Stomach (tissue), 9 donors: Measurements from ENCODE around the gene TXNL1. TPM values are rescaled to one million over a fixed set of nuclear protein-coding genes. Genes with fewer than 3 reads are reported as not detected.
A peak's percentile ranks its signal among the peaks of the same experiment; 100 is the strongest.

Experiments used
- DNase-seq, 2 donors: peaks; one replicate each; pipeline versions ENCODE4 v3.0.0 to v3.0.0-alpha.2; 2013 to 2019
- H3K27ac ChIP-seq, 5 donors: fragments of 200-600 bp in 4 of 5; sonication (generic) in 4 of 5; one replicate each; pipeline ENCODE4 v1.5.1; 2013 to 2019; ENCODE audit warnings: mild to moderate bottlenecking in 1 of 5, moderate library complexity in 1 of 5
- H3K27me3 ChIP-seq, 3 donors: fragments of 200-600 bp; sonication (generic); one replicate each; pipeline ENCODE4 v1.5.1; 2017 to 2019; ENCODE audit warnings: mixed run types in 1 of 3
- H3K36me3 ChIP-seq, 4 donors: fragments of 200-600 bp; sonication (generic); 1 replicate in 3 of 4; 2 replicates in 1 of 4; pipeline ENCODE4 v1.5.1; 2016 to 2019
- H3K4me1 ChIP-seq, 4 donors: fragments of 200-600 bp; sonication (generic); one replicate each; pipeline ENCODE4 v1.5.1; 2016 to 2019
- H3K4me3 ChIP-seq, 4 donors: fragments of 200-600 bp; sonication (generic) in 3 of 4; one replicate each; pipeline ENCODE4 v1.5.1; 2016 to 2019; ENCODE audit warnings: mild to moderate bottlenecking in 1 of 4
- H3K9me3 ChIP-seq, 4 donors: fragments of 200-600 bp; sonication (generic); one replicate each; pipeline ENCODE4 v1.5.1; 2016 to 2019
- CTCF ChIP-seq, 7 experiments: fragments of 450-650 bp in 4 of 7; fragments of 200-600 bp in 3 of 7; sonication (generic) in 3 of 7; IDR thresholded peaks; one replicate each; pipeline ENCODE4 v1.5.1; 2016 to 2019; ENCODE audit warnings: antibody characterized with exemption in 7 of 7, control low read depth in 2 of 7, mild to moderate bottlenecking in 1 of 7
- EP300 ChIP-seq: sonication (generic); formaldehyde crosslinking; IDR thresholded peaks from one replicate; pipeline ENCODE4 v1.6.1; 2017; ENCODE audit warnings: antibody characterized with exemption
- POLR2A ChIP-seq, 4 donors: fragments of 450-650 bp; IDR thresholded peaks; one replicate each; pipeline ENCODE4 v1.6.1; 2016; ENCODE audit warnings: antibody characterized with exemption in 4 of 4, control low read depth in 2 of 4, mild to moderate bottlenecking in 1 of 4, moderate library complexity in 1 of 4
- POLR2AphosphoS5 ChIP-seq, 3 donors: sonication (generic); formaldehyde crosslinking; IDR thresholded peaks; one replicate each; pipeline ENCODE4 v1.6.1; 2016; ENCODE audit warnings: antibody characterized with exemption in 3 of 3
- WGBS, 5 donors: extraction: QIAGEN DNeasy Blood & Tissue Kit in 3 of 5; methylation state at CpG; one replicate each; pipeline versions ENCODE4 v1.1.5 to v1.1.7; 2013 to 2018; 5-methylcytosine and 5-hydroxymethylcytosine counted together
- intact Hi-C: fragments of 100-400 bp; cut with DNase I; formaldehyde crosslinking; loops from one replicate; pipeline ENCODE4 v1.15.1; 2023; ENCODE audit warnings: low total_unique reads
- polyA plus RNA-seq, 3 donors: library from polyadenylated mRNA; stranded (reverse); fragments of 200-250 nt; gene quantifications; one replicate each; pipeline ENCODE4 v1.2.3, GENCODE V29; 2013
- total RNA-seq, 5 donors: library from RNA; depleted of rRNA; stranded (reverse); fragments of >200 nt; gene quantifications; one replicate each; pipeline versions ENCODE4 v1.1.0 to v1.2.3, GENCODE V29; 2014 to 2016
- donor health status: healthy with polysubstance abuse.
- donor health status: Bipolar disorder and iron deficiency.
- donor health status: healthy.

TXNL1 gene
- total and polyA plus RNA-seq, 8 donors = 2.6 to 87.1 (median 41.4) TPM

DNA sequence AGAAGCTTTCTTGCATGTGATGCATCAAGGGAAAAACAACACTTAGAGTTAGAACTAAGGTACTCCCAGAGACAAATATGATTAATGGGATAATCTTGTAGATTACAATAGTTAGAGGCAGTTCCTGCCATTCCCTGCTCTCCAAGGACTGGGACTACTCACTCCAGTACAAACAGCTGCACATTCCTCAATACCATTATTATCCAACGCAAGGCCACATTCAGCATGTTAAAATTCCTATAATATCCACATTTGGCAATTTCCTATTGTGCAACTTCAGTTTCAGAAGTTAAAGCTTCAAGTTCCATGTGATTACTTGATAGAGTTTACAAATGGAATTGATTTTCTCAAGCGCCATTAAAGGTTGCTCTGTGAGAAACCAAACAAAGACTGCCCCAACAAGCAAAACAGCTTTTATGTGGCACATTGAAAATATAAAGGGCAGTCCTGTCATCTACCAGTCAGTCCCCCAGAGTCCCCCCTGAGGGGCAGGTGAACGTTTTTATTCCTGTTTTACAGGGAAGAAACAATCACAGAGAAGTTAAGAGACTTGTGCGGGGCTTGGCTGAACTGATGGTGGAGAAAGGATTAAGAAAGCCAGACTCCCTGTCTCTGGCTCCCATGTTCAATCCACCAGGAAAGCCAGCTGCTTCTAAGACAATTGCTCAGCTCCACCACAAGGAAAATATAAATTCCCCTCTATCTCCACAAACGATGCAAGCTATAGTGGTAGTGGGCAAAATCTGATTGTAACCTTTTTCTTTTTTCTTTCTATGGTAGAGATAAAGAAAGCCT is 72.6 kb downstream of the TXNL1 start:
- DNase-seq = peak in 1 of 2 donors; percentile 56
- Histone ChIP-seq H3K27ac (no peak overlapping the region), H3K4me1 (peaks cover 0 to 5% (median 1%) of the 10 kb centered on the region in 4 donors), H3K27me3 (no peaks in the 10 kb centered on the region), H3K9me3 (no peaks in the 10 kb centered on the region), H3K36me3 (no peaks in the 10 kb centered on the region), H3K4me3 (no peak overlapping the region)
- no peak for TF ChIP-seq POLR2A (IDR thresholded peaks at IDR 0.05)
- WGBS, 5 donors = 35 to 50% (median 43%) methylated on average over 5 of the region's 5 CpGs
- intact Hi-C loops = no loop called here

GRCh38 chr18:56565046-56565445 is 73.3 kb downstream of the TXNL1 start:
- no peak overlapping the region for H3K4me3 ChIP-seq
- peaks cover 0 to 5% (median 0%) of the 10 kb centered on the region in 4 donors for H3K4me1 ChIP-seq
- no peak overlapping the region for H3K27ac ChIP-seq
- 69 to 86% (median 83%) methylated on average over 6 of the region's 6 CpGs for WGBS, 5 donors
- H3K9me3 ChIP-seq = no peaks in the 10 kb centered on the region
- intact Hi-C loops = no loop called here
- H3K27me3 ChIP-seq = no peaks in the 10 kb centered on the region
- peak in 1 of 2 donors; percentile 25 for DNase-seq
- TF ChIP-seq POLR2AphosphoS5 (IDR thresholded peaks at IDR 0.05) = no peak
- TF ChIP-seq CTCF (IDR thresholded peaks at IDR 0.05) = no peak
- TF ChIP-seq EP300 = no peak
- TF ChIP-seq POLR2A (IDR thresholded peaks at IDR 0.05) = no peak
- no peaks in the 10 kb centered on the region for H3K36me3 ChIP-seq

DNA sequence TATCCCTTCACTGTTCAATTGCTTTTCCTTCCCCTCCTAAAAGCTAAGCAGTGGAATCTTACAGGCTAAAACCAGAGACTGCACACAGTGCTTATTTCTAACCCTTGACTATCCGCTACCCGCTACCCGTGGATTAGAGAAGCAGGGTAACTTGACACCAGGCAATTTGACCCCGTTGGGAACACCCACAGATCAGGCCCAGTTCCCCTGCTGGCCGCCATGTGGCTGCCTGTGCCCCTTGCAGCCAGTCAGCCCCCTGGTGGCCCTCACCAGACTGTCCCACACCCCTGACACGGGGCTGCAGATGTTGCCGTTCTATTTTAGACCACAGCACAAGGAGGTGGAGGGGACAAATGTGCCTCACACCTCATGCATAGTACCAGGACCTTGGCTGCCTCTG is 74.8 kb downstream of the TXNL1 start:
- intact Hi-C loops = no loop called here
- H3K9me3 ChIP-seq = no peaks in the 10 kb centered on the region
- DNase-seq = no peak
- H3K4me3 ChIP-seq = no peak overlapping the region
- no peaks in the 10 kb centered on the region for H3K36me3 ChIP-seq
- peaks cover 0 to 5% (median 0%) of the 10 kb centered on the region in 4 donors for H3K4me1 ChIP-seq
- TF ChIP-seq EP300 (no peak), POLR2A (IDR thresholded peaks at IDR 0.05) (no peak), POLR2AphosphoS5 (IDR thresholded peaks at IDR 0.05) (no peak), CTCF (IDR thresholded peaks at IDR 0.05) (no peak)
- no peaks in the 10 kb centered on the region for H3K27me3 ChIP-seq
- H3K27ac ChIP-seq = no peak overlapping the region
- 84 to 89% (median 86%) methylated on average over 6 to 7 of the region's 7 CpGs for WGBS, 5 donors

GRCh38 chr18:56562479-56562878 is 75.9 kb downstream of the TXNL1 start:
- Histone ChIP-seq H3K9me3 (no peaks in the 10 kb centered on the region), H3K4me1 (peaks cover 0 to 5% (median 0%) of the 10 kb centered on the region in 4 donors), H3K27me3 (no peaks in the 10 kb centered on the region), H3K36me3 (no peaks in the 10 kb centered on the region), H3K27ac (no peak overlapping the region), H3K4me3 (no peak overlapping the region)
- 59 to 92% (median 79%) methylated on average over 5 of the region's 5 CpGs for WGBS, 5 donors
- DNase-seq = no peak
- TF ChIP-seq POLR2A (IDR thresholded peaks at IDR 0.05) (no peak), EP300 (no peak), CTCF (IDR thresholded peaks at IDR 0.05) (no peak), POLR2AphosphoS5 (IDR thresholded peaks at IDR 0.05) (no peak)
- intact Hi-C loops = no loop called here

DNA sequence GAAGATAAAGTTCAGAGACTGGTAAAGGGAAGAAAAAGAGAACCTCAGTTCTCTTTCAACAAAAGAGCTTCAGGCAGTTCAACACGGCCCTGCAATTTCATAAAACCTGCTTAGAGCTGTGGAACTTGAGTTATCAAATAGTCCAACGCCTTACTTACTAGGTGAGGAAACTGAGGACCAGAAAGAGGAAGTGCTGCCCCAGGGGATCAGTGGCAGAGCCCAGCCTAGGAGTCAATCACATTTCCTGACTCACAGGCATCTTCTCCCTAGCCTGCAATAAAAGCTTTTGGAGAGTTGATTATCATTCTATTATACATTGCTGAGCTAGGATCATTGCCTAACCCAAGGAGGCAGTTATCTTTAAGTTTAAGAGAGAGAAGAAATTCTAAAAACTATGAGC is 77.4 kb downstream of the TXNL1 start:
- TF ChIP-seq POLR2AphosphoS5 (IDR thresholded peaks at IDR 0.05) = no peak
- no peak for TF ChIP-seq POLR2A (IDR thresholded peaks at IDR 0.05)
- TF ChIP-seq EP300 = no peak
- TF ChIP-seq CTCF (IDR thresholded peaks at IDR 0.05) = no peak
- no peak overlapping the region for H3K4me3 ChIP-seq
- H3K4me1 ChIP-seq = peaks cover 0 to 5% (median 0%) of the 10 kb centered on the region in 4 donors
- intact Hi-C loops = no loop called here
- H3K27ac ChIP-seq = no peak overlapping the region
- 69 to 79% (median 76%) methylated on average over 2 of the region's 2 CpGs for WGBS, 5 donors
- no peak for DNase-seq
- no peaks in the 10 kb centered on the region for H3K36me3 ChIP-seq
- no peaks in the 10 kb centered on the region for H3K9me3 ChIP-seq
- no peaks in the 10 kb centered on the region for H3K27me3 ChIP-seq
